GM12872 (cell line): ENCODE data around the gene ZNF862.

ENCODE experiments used
- TF ChIP-seq, protein P1 (sequence below): IDR thresholded peaks from 3 replicates; pipeline ENCODE4 v1.5.1; 2011; ENCODE audit warnings: low read depth, mild to moderate bottlenecking, low read length, moderate library complexity; ENCODE audit not compliant: insufficient read depth

The ZNF862 gene

DNA sequence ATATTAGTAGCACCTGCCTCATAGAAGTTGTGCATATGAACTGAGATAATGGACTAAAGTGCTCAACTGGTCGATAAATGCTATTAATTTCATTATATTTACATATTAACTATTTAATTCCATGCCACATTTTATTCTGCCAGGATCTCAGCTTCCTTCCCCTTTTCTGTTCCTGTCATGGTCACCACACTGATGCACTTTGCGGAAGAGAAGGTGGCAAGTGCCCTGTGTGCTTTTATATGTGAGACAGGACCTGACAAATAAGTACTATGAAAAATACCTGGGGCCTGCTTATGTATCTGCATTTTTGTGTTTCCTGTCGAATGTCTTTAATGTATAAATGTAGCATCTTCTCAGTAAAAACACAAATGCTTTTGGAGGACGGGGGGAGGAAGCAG, 47.8 kb downstream of the ZNF862 start:
- TF ChIP-seq, protein P1, sequence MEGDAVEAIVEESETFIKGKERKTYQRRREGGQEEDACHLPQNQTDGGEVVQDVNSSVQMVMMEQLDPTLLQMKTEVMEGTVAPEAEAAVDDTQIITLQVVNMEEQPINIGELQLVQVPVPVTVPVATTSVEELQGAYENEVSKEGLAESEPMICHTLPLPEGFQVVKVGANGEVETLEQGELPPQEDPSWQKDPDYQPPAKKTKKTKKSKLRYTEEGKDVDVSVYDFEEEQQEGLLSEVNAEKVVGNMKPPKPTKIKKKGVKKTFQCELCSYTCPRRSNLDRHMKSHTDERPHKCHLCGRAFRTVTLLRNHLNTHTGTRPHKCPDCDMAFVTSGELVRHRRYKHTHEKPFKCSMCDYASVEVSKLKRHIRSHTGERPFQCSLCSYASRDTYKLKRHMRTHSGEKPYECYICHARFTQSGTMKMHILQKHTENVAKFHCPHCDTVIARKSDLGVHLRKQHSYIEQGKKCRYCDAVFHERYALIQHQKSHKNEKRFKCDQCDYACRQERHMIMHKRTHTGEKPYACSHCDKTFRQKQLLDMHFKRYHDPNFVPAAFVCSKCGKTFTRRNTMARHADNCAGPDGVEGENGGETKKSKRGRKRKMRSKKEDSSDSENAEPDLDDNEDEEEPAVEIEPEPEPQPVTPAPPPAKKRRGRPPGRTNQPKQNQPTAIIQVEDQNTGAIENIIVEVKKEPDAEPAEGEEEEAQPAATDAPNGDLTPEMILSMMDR: no peak

DNA sequence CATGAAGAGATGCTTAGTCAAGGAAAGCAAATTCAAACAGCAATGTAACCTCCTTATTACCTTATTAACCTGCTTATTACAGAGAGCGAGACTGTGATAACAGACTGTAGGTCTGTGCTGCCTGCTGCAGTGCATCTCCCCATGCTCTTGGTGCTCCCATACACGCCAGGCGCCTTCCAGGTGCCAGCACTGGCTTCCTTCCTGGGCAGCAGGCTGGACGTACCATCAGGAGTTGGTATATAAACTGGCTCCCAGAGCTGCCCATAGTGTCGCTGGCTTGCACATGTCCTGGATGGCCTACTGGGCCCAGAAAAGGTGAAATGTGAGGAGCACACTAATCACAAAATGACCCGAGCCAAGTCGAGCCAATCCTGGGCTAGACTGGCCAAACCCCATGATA, 49.1 kb downstream of the ZNF862 start:
- TF ChIP-seq, protein P1: no peak
